ENCODE results near the gene MMP14. TPM values are rescaled to one million over a fixed set of nuclear protein-coding genes. Genes with fewer than 3 reads are reported as not detected.

Gene MMP14
- polyA plus RNA-seq, 3 donors: 0.14 to 4.6 (median 0.44) TPM

DNA sequence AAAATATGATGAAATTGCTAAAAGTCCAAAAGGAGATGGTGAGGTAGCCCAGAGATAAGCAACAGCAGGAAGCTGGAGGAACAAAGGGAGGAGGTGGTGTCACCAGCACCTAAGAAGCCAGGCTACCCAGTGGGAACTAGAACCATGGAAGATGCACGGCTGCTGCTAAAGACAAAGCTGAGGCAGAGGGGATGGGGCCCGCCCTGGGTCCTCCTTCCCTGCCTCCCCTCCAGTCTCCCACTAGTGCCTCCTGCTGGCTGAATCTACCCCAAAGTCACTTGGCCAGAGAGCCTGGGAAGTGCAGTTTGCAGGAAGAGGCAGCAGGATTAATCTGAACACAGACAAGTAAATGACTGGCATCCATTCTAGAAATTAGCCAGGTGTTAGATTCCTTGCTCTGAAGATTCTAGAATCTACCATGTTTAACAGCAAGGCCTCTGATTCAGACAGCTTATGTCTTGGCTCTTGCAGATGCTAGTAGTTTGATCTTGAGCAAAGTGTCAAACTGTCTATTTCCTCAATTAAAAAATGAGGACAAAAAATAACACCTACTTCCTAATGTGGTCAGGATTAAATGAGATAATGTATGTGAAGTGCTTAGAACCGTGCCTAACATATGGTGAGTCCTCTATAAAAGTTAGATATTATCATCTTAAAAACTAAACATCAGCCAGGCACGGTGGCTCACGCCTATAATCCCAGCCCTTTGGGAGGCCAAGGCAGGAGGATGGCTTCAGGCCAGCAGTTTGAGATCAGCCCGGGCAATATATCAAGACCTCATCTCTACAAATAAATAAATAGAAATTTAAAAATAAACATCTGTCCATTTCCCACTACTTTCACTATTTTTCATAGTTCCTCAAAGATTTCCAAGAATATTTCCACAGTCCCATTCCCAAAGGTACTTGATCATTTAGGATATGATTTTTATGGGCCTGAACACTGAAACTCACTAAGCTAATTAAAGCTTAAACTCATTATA, 29.3 kb downstream of the MMP14 start:
- no peak overlapping the region for H3K4me3 Mint-ChIP-seq

DNA sequence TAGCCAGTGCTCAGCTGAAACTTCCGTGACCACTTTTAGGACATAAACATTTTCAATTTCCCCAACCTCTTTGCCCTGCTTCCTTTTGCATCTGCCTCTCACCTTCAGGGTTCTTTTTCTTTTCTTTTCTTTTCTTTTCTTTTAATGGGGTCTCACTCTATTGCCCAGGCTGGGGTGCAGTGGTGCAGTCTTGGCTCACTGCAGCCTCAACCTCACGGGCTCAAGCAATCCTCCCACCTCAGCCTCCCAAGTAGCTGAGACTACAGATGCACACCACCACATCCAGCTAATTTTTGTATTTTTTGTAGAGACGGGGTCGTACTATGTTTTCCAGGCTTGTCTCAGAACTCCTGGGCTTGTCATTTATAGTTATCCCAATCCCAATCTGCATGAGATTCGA, 30.5 kb downstream of the MMP14 start:
- no peaks in the 10 kb centered on the region for H3K9me3 ChIP-seq (replicated peaks in 1 of 2; ENCODE audit: control insufficient read depth in 1 of 2, insufficient read depth in 1 of 2, low read length in 2 of 2)
- intact Hi-C loops (cut with micrococcal nuclease): no loop called here
- H3K27ac ChIP-seq (ENCODE audit: low read depth in 1 of 2, low read length in 2 of 2): no peak overlapping the region
- no peak overlapping the region for H3K4me2 ChIP-seq (replicated peaks; ENCODE audit: extremely low read depth, low read length, poor library complexity, severe bottlenecking)
- H4K20me1 ChIP-seq (ENCODE audit: insufficient read depth, low read length): no peaks in the 10 kb centered on the region
- peaks cover 11 to 15% of the 10 kb centered on the region in 2 donors for H3K4me1 ChIP-seq (ENCODE audit: control insufficient read depth in 1 of 2, insufficient read depth in 2 of 2, low read length in 2 of 2)
- H3K27me3 ChIP-seq (ENCODE audit: control insufficient read depth in 2 of 2, insufficient read depth in 2 of 2, low read length in 2 of 2): no peaks in the 10 kb centered on the region
- H3K4me1 Mint-ChIP-seq: peaks cover 10% of the 10 kb centered on the region
- no peak for DNase-seq
- no peak overlapping the region for H3K4me3 Mint-ChIP-seq
- H3K9me3 Mint-ChIP-seq: peaks cover 0 to 2% (median 0%) of the 10 kb centered on the region in 7 donors
- no peak overlapping the region for H3K9ac ChIP-seq (ENCODE audit: insufficient read depth, low read length, poor library complexity, severe bottlenecking)
- no peak overlapping the region for H3K4me3 ChIP-seq (replicated peaks in 1 of 3; ENCODE audit: low read depth in 2 of 3, low read length in 3 of 3)
- TF ChIP-seq, protein P1, sequence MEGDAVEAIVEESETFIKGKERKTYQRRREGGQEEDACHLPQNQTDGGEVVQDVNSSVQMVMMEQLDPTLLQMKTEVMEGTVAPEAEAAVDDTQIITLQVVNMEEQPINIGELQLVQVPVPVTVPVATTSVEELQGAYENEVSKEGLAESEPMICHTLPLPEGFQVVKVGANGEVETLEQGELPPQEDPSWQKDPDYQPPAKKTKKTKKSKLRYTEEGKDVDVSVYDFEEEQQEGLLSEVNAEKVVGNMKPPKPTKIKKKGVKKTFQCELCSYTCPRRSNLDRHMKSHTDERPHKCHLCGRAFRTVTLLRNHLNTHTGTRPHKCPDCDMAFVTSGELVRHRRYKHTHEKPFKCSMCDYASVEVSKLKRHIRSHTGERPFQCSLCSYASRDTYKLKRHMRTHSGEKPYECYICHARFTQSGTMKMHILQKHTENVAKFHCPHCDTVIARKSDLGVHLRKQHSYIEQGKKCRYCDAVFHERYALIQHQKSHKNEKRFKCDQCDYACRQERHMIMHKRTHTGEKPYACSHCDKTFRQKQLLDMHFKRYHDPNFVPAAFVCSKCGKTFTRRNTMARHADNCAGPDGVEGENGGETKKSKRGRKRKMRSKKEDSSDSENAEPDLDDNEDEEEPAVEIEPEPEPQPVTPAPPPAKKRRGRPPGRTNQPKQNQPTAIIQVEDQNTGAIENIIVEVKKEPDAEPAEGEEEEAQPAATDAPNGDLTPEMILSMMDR (IDR thresholded peaks at IDR 0.05): no peak
- H3K36me3 Mint-ChIP-seq: no peaks in the 10 kb centered on the region
- H3K36me3 ChIP-seq (replicated peaks in 1 of 2; ENCODE audit: control insufficient read depth in 1 of 2, insufficient read depth in 2 of 2, low read length in 2 of 2): no peaks in the 10 kb centered on the region
- 100% methylated on average over 1 of the region's 5 CpGs for WGBS (ENCODE audit: insufficient coverage)
- H3K79me2 ChIP-seq (ENCODE audit: insufficient read depth, low read length): peaks cover 3% of the 10 kb centered on the region
- peaks cover 5 to 15% (median 10%) of the 10 kb centered on the region in 3 donors for H3K27me3 Mint-ChIP-seq (ENCODE audit: low read depth in 3 of 3)
- no peak overlapping the region for H3K27ac Mint-ChIP-seq
- H2AFZ ChIP-seq (ENCODE audit: insufficient read depth, low read depth, low read length, poor library complexity, severe bottlenecking): no peak overlapping the region

More for the DNA sequence above, 29.3 kb downstream of the MMP14 start:
- Histone ChIP-seq H2AFZ (ENCODE audit: insufficient read depth, low read depth, low read length, poor library complexity, severe bottlenecking) (no peak overlapping the region), H4K20me1 (ENCODE audit: insufficient read depth, low read length) (no peaks in the 10 kb centered on the region), H3K9me3 (replicated peaks in 1 of 2; ENCODE audit: control insufficient read depth in 1 of 2, insufficient read depth in 1 of 2, low read length in 2 of 2) (no peaks in the 10 kb centered on the region), H3K27ac (ENCODE audit: low read depth in 1 of 2, low read length in 2 of 2) (no peak overlapping the region), H3K4me3 (replicated peaks in 1 of 3; ENCODE audit: low read depth in 2 of 3, low read length in 3 of 3) (no peak overlapping the region), H3K79me2 (ENCODE audit: insufficient read depth, low read length) (no peaks in the 10 kb centered on the region), H3K9ac (ENCODE audit: insufficient read depth, low read length, poor library complexity, severe bottlenecking) (no peak overlapping the region), H3K4me1 (ENCODE audit: control insufficient read depth in 1 of 2, insufficient read depth in 2 of 2, low read length in 2 of 2) (peaks cover 3 to 5% of the 10 kb centered on the region in 2 donors), H3K36me3 (replicated peaks in 1 of 2; ENCODE audit: control insufficient read depth in 1 of 2, insufficient read depth in 2 of 2, low read length in 2 of 2) (no peaks in the 10 kb centered on the region), H3K27me3 (ENCODE audit: control insufficient read depth in 2 of 2, insufficient read depth in 2 of 2, low read length in 2 of 2) (no peaks in the 10 kb centered on the region), H3K4me2 (replicated peaks; ENCODE audit: extremely low read depth, low read length, poor library complexity, severe bottlenecking) (no peak overlapping the region)
- intact Hi-C loops (cut with micrococcal nuclease): no loop called here
- Mint-ChIP-seq H3K27me3 (ENCODE audit: low read depth in 3 of 3) (peaks cover 5 to 19% (median 16%) of the 10 kb centered on the region in 3 donors), H3K4me1 (peaks cover 4% of the 10 kb centered on the region), H3K36me3 (no peaks in the 10 kb centered on the region), H3K27ac (no peak overlapping the region), H3K9me3 (peaks cover 0 to 3% (median 2%) of the 10 kb centered on the region in 7 donors)
- DNase-seq: no peak
- TF ChIP-seq, protein P1 (IDR thresholded peaks at IDR 0.05): no peak
- 60% methylated on average over 1 of the region's 6 CpGs for WGBS (ENCODE audit: insufficient coverage)

Data from CD14-positive monocyte (primary cell).